Endothelial cell of umbilical vein (primary cell): ENCODE data around the gene SRRM4. TPM values are rescaled to one million over a fixed set of nuclear protein-coding genes. Genes with fewer than 3 reads are reported as not detected.

Experiments
- BruUV-seq: library from RNA; stranded (reverse); fragments of 400-500 nt; replicated peaks from 2 replicates; lab custom pipeline; 2021; lab: Mats Ljungman, UMichigan
- CTCF ChIA-PET: fragments of 300-600, 350-600 bp; sonication (Branson Sonifier 250); formaldehyde crosslinking; loops from one replicate; lab custom pipeline; 2021; ENCODE audit warnings: antibody characterized with exemption, inconsistent platforms; lab: Charles Lee
- POLR2A ChIA-PET: fragments of 300-600, 350-600 bp; sonication (Branson Sonifier 250); formaldehyde crosslinking; loops from one replicate; lab custom pipeline; 2021; ENCODE audit warnings: antibody characterized with exemption, inconsistent platforms; lab: Charles Lee
- DNase-seq: peaks from one replicate; pipeline ENCODE4 v3.0.0-alpha.2; 2011; ENCODE audit warnings: low read depth, low spot score
- FAIRE-seq: peaks from 2 replicates; lab custom pipeline; 2011; peaks lifted over from hg19 to GRCh38; lab: Jason Lieb, UNC
- H2AFZ ChIP-seq: 2 replicates; pipeline ENCODE4 v1.6.0; 2012; ENCODE audit warnings: low read depth, low read length, control low read depth, inconsistent platforms
- H3K27ac ChIP-seq: 2 replicates; pipeline ENCODE4 v1.5.1; 2011; ENCODE audit warnings: low read depth, mild to moderate bottlenecking, control low read depth, low read length, moderate library complexity; ENCODE audit not compliant: insufficient read depth
- H3K27me3 ChIP-seq, 2 experiments: 2 replicates each; pipeline versions ENCODE4 v1.6.0 to v1.6.1; 2011; ENCODE audit warnings: low read length in 2 of 2, mixed read lengths in 1 of 2; ENCODE audit not compliant: control insufficient read depth in 2 of 2, insufficient read depth in 2 of 2
- H3K36me3 ChIP-seq, 2 experiments: 2 replicates in 1 of 2; 3 replicates in 1 of 2; pipeline ENCODE4 v1.5.1; 2011; ENCODE audit warnings: low read length in 2 of 2, mild to moderate bottlenecking in 1 of 2, moderate library complexity in 1 of 2; ENCODE audit not compliant: control insufficient read depth in 2 of 2, insufficient read depth in 2 of 2; ENCODE audit errors: extremely low read depth in 1 of 2
- H3K4me1 ChIP-seq: 3 replicates; pipeline ENCODE4 v1.5.1; 2011; ENCODE audit warnings: mild to moderate bottlenecking, low read length; ENCODE audit not compliant: control insufficient read depth, insufficient read depth; ENCODE audit errors: extremely low read depth
- H3K4me2 ChIP-seq: 2 replicates; pipeline ENCODE4 v1.6.1; 2011; ENCODE audit warnings: low read length, control low read depth, mixed read lengths; ENCODE audit not compliant: insufficient read depth
- H3K4me3 ChIP-seq, 3 experiments: fragments of 200-600 bp in 1 of 3; sonication (generic), shearing (Covaris generic) in 1 of 3; replicated peaks in 1 of 3; 2 replicates each; pipeline ENCODE4 v1.5.1; 2011 to 2016; ENCODE audit warnings: control low read depth in 3 of 3, low read length in 3 of 3, mild to moderate bottlenecking in 2 of 3, inconsistent platforms in 1 of 3, low read depth in 1 of 3, moderate library complexity in 1 of 3; ENCODE audit not compliant: insufficient read depth in 1 of 3
- H3K79me2 ChIP-seq: 2 replicates; pipeline ENCODE4 v1.6.0; 2012; ENCODE audit warnings: low read length, inconsistent platforms; ENCODE audit not compliant: control insufficient read depth, insufficient read depth
- H3K9ac ChIP-seq: replicated peaks from 2 replicates; pipeline ENCODE3; 2011; ENCODE audit warnings: low read length, control low read depth; ENCODE audit not compliant: insufficient read depth; ENCODE audit errors: extremely low read depth
- H3K9me1 ChIP-seq: replicated peaks from 3 replicates; pipeline ENCODE4 v1.6.0; 2011; ENCODE audit warnings: mild to moderate bottlenecking, low read length; ENCODE audit not compliant: control insufficient read depth, insufficient read depth; ENCODE audit errors: extremely low read depth
- H3K9me3 ChIP-seq: replicated peaks from 2 replicates; pipeline ENCODE4 v1.5.1; 2012; ENCODE audit warnings: low read length, inconsistent platforms; ENCODE audit not compliant: control insufficient read depth, insufficient read depth
- H4K20me1 ChIP-seq: replicated peaks from 2 replicates; pipeline ENCODE3; 2011; ENCODE audit warnings: mild to moderate bottlenecking, low read length; ENCODE audit not compliant: control insufficient read depth, insufficient read depth; ENCODE audit errors: extremely low read depth
- CTCF ChIP-seq, 2 donors: IDR thresholded peaks; 1 replicate in 1 of 2; 2 replicates in 1 of 2; pipeline ENCODE4 v1.5.1; 2011; ENCODE audit warnings: low read length in 2 of 2, mild to moderate bottlenecking in 2 of 2, moderate library complexity in 2 of 2, control low read depth in 1 of 2, inconsistent platforms in 1 of 2, low read depth in 1 of 2; ENCODE audit not compliant: insufficient read depth in 1 of 2; ENCODE audit errors: extremely low read depth in 1 of 2
- EZH2 ChIP-seq: IDR thresholded peaks from 2 replicates; pipeline ENCODE4 v1.6.1; 2012; ENCODE audit warnings: borderline replicate concordance, low read depth, mild to moderate bottlenecking, moderate library complexity, low read length, inconsistent platforms; ENCODE audit not compliant: severe bottlenecking
- FOS ChIP-seq: IDR thresholded peaks from 2 replicates; pipeline ENCODE4 v1.6.1; 2011; ENCODE audit warnings: mild to moderate bottlenecking, low read length, moderate library complexity, borderline replicate concordance; ENCODE audit not compliant: insufficient read depth
- GATA2 ChIP-seq: IDR thresholded peaks from 2 replicates; pipeline ENCODE4 v1.7.0; 2011; ENCODE audit warnings: low read depth, mild to moderate bottlenecking, moderate library complexity, mixed read lengths, low read length; ENCODE audit not compliant: insufficient read length, insufficient read depth
- JUN ChIP-seq: IDR thresholded peaks from 2 replicates; pipeline ENCODE4 v1.6.1; 2011; ENCODE audit warnings: borderline replicate concordance, low read depth; ENCODE audit not compliant: insufficient read length, insufficient read depth
- MAX ChIP-seq: IDR thresholded peaks from 2 replicates; pipeline ENCODE4 v1.6.1; 2011; ENCODE audit not compliant: insufficient read depth, insufficient read length
- MYC ChIP-seq: IDR thresholded peaks from one replicate; pipeline ENCODE4 v1.6.1; 2011; ENCODE audit warnings: mild to moderate bottlenecking, low read depth, low read length
- POLR2A ChIP-seq: IDR thresholded peaks from 2 replicates; pipeline ENCODE4 v1.6.1; 2012; ENCODE audit warnings: low read depth, mild to moderate bottlenecking, control low read depth, low read length
- POLR2AphosphoS5 ChIP-seq: IDR thresholded peaks from 2 replicates; pipeline ENCODE4 v1.6.1; 2012; ENCODE audit warnings: low read depth, mild to moderate bottlenecking, control low read depth, low read length, moderate library complexity; ENCODE audit not compliant: insufficient read depth
- dilution Hi-C: fragments of 300-500 bp; cut with MboI; formaldehyde crosslinking; loops from one replicate; pipeline ENCODE4 v1.15.0; 2019; ENCODE audit warnings: low sequenced_read_pairs; ENCODE audit not compliant: extremely low pct_ligation_motif_present
- intact Hi-C: fragments of 100-400 bp; cut with micrococcal nuclease; formaldehyde crosslinking; loops from one replicate; pipeline ENCODE4 v1.10.0; 2022
- polyA plus RNA-seq, 4 experiments: library from polyadenylated mRNA; depleted of rRNA in 3 of 4; stranded (reverse) in 3 of 4; unstranded in 1 of 4; fragments of >200 nt; gene quantifications; 2 replicates each; pipeline versions ENCODE4 v1.2.1 to v1.2.3, GENCODE V29; 2011 to 2012; ENCODE audit warnings: missing spikeins in 1 of 4
- total RNA-seq: library from RNA; stranded (reverse); gene quantifications from 2 replicates; pipeline ENCODE4 v1.2.3, GENCODE V29; 2021

SRRM4 gene
- total and polyA plus RNA-seq, 2 donors (not counting 3 experiments of a cell fraction or from before 2014, with no cell fraction given), result not detected

GRCh38 chr12:118958520-118958919, 22.8 kb upstream of the SRRM4 start:
- H3K79me2 ChIP-seq, result no peaks in the 10 kb centered on the region
- H3K9me3 ChIP-seq, result peaks cover 2% of the 10 kb centered on the region
- no peak overlapping the region for H3K4me3 ChIP-seq
- intact Hi-C loops (no loop called here), dilution Hi-C loops (no loop called here)
- FAIRE-seq (no peak), DNase-seq (no peak)
- no peaks in the 10 kb centered on the region for H3K9me1 ChIP-seq
- BruUV-seq, result no TSS peak
- no peak overlapping the region for H3K27ac ChIP-seq
- H3K4me1 ChIP-seq, result no peaks in the 10 kb centered on the region
- H3K27me3 ChIP-seq, result no peaks in the 10 kb centered on the region
- no peaks in the 10 kb centered on the region for H4K20me1 ChIP-seq
- no peaks in the 10 kb centered on the region for H3K36me3 ChIP-seq
- no peak overlapping the region for H3K9ac ChIP-seq
- ChIA-PET POLR2A (no interaction called here), CTCF (no interaction called here)
- H3K4me2 ChIP-seq, result no peak overlapping the region
- H2AFZ ChIP-seq, result no peak overlapping the region
- no peak for TF ChIP-seq MYC
- TF ChIP-seq GATA2, result no peak
- TF ChIP-seq FOS, result no peak
- no peak for TF ChIP-seq JUN
- TF ChIP-seq POLR2A, result no peak
- no peak for TF ChIP-seq CTCF (IDR thresholded peaks at IDR 0.05; ENCODE audit: extremely low read depth in 1 of 2, insufficient read depth in 1 of 2, low read depth in 1 of 2, low read length in 2 of 2)
- TF ChIP-seq POLR2AphosphoS5, result no peak
- TF ChIP-seq EZH2, result no peak
- no peak for TF ChIP-seq MAX
